ENCODE data around the gene PRR19.

GRCh38 chr19:42317535-42317934, 15.6 kb downstream of the PRR19 start:
- TF ChIP-seq CTCF (IDR thresholded peaks at IDR 0.05; ENCODE audit: insufficient read depth, low read length) = no peak
- TF ChIP-seq POLR2AphosphoS5 (IDR thresholded peaks at IDR 0.05; ENCODE audit: low read depth) = no peak
- TF ChIP-seq REST (IDR thresholded peaks at IDR 0.05; ENCODE audit: insufficient replicate concordance, low read depth) = no peak
- no peak for TF ChIP-seq GABPA (IDR thresholded peaks at IDR 0.05; ENCODE audit: low read depth)

Data from HL-60 (cell line).